HG02973 (cell line): ENCODE results near the gene UBAP1L.
"Not testable (repeated sequence)": the region's sequence is repeated elsewhere in the genome, so short reads cannot be mapped to it uniquely, and the experiment has no call there.

Experiments
- ATAC-seq: cut with Tn5 transposase; IDR thresholded peaks from one replicate; pipeline ENCODE4 v1.9.1; 2021; ENCODE audit warnings: moderate library complexity; ENCODE audit not compliant: unreplicated experiment

Gene UBAP1L

GRCh38 chr15:65100442-65100841, 14.6 kb downstream of the UBAP1L start:
- no peak for ATAC-seq

DNA sequence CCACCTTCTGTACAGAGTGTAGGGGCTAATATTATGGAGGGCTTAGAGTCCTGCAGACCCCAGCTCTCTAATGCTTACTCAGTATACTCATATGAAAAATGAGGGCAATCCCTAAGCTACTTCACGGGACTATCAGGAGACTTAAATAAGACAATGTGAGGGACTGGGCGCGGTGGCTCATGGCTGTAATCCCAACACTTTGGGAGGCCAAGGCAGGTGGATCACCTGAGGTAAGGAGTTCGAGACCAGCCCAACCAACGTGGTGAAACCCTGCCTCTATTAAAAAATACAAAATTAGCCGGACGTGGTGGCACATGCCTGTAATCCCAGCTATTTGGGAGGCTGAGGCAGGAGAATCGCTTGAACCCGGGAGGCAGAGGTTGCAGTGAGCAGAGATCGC, 15.2 kb downstream of the UBAP1L start:
- not testable (repeated sequence) for ATAC-seq

DNA sequence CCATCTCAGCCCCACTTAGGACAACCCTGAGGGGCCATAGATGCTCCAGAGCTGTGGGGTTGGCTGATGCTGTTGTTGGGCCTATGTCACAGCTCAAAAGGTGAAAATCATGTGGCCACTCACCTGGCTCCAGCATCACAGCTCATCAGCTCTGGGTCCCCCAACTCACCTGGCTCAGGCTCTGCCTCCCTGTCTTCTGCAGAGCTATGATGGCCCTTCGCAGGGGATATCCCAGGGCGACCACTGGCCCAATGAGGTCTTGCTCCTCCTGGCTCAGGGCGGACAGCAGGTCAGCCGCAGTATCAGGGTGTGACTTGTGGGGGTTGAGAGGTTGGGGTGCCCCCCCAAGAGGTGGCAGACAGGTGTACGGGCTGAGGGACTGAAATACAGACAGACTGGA, 15.7 kb downstream of the UBAP1L start:
- no peak for ATAC-seq

DNA sequence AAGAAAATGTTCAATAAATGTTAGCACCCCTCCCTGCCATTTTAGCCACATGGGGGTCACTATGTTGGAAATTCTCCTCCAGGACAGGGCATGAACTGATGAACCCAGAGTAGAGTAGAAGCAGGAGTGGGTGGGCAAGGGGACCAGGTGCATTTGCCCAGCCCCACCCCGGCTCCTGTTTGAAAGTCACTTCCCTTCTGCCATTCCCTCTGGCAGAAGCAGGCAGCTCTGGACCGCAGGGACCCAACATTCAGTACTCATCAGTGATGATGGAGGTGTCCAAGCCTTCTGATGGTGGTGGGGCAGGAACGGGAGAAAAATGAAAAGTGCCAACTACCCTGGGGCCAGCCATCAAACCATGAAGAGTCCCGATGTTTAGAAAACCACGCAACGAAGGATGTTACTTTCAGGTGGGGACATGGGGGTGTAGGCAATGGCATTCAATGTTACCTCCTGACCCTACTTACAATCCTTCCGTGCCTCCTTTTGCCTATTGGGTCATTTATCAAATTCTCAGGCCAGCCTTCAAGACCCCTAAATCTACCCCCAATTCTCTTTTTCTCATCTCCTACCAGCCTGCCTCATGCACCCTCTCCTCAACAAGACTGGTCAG, 17.2 kb downstream of the UBAP1L start:
- no peak for ATAC-seq

- ATAC-seq = no peak
Observed at GRCh38 chr15:65096481-65097385, 18.3 kb downstream of the UBAP1L start.

DNA sequence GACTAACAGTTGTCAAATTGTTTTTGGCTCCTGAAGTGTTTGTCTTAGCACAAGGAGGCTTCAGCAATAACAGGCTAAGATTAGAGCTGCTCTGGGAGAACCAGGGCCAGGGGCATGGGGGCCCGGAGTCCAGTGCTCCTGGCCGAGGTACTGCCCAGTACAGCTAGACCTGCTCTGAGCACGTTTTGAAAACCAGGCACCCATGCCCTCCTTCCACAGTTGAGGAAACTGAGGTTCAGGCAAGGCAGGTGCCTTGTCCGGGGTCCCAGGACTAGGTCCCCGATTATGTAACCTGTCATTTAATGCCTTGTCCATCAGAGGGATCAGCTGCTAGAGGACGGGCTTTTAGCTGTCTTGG, 19.3 kb downstream of the UBAP1L start:
- ATAC-seq = no peak

DNA sequence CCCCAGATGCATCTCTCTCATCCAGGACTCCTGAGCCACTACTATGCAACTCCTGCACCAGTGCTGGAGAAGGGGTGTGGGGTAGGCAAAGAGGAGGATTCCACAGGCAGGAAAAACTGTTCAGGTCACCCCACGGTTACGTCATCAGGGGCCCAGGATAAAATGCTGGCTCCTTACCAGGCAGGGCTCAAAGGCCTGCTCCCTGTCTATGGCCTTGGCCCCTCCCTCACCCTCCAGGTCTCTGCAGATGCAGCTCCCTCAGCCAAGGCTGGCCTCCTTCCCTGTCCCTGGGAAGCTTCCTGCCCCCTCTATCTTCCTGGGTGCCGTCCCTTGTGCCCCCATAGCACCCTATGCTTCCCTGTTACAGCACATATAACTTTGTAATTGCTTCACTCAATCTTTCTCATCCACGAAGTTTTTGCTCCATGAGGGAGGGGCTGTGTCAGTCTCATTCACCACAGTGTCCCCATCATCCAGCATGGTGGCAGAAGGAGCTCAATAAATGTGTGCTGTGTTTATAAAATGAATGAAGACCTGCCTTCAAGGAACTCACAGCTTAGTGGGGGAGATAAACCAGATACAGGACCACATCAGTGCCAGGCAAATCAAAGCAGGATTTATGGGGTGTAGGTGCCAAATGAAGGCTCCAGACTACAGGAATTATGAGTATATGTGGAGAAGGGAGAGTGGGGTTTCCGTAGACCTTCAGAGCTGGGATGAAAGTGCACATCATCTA, 19.8 kb downstream of the UBAP1L start:
- ATAC-seq = no peak

DNA sequence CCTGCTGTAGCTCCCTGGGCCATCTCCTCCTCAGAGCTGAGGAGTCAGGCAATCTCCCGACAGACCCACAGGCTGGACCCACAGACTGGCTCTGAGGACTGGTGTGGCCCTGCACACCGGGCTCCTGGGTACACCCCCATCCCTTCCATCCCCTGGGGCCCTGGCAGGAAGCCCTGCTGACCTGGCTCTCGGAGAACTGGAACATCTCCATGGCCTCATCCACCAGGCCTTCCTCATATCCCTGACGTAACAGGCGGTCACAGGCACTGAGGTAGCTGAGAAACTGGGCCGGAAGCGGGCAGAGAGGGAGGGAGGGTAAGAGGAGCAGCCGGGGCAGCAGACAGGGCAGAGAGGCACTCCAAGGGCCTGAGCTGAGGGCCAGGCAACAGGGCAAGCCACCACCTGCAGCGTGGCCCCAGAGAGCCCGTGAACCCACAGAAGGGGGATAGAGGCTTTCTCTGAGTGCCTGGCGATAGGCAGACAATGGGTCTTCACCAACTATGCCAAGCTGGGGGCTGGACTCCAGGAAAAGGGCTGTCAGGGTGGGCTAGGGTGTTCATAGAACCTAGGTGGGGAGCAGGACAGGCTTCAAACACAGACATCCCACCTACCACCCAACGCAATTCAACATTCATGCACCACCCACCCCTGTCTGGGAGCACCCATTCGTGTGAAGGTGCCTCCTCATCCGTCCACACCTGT, 20.6 kb downstream of the UBAP1L start:
- ATAC-seq = no peak

- ATAC-seq = not testable (repeated sequence)
Observed at GRCh38 chr15:65093793-65094170, 21.2 kb downstream of the UBAP1L start.

- no peak for ATAC-seq
Observed at GRCh38 chr15:65092911-65093792, 21.8 kb downstream of the UBAP1L start.

DNA sequence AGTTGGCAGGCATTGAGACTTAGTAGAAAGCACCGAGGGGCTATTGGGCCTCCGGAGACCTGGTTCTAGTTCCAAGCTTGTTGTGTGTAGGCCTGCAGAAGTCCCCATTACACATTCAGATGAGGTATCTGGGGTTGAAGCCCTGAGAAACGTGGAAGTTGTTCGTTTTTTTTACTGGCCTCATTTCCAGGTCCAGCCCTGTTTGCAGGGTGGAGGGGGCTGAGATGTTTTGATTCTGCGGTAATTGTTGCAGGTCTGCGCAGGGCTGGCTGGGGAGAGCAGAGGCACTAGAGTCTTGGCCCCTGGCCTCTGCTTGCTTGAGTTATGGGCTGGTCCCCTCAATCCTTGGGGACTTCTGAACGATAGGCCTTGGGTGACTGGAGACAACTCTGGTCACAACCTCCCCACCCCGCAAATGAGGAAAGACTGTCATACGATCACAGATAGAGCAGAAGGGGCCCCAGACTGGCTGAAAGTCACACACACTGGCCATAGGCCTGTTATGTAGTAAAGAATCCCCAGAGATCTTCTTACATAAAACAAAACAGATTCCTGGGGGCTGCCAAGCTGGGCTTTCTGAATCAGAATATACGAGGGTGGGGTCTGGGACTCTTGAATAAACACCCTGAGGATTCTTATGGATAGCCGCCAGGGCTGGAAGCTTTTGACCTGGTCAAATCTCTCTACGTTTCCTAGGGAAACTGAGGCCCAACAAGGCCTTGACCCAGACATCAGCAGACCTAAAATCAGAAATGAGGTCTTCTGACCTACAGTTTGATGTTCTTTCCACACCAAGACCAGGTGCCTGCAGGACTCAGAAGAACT, 22.8 kb downstream of the UBAP1L start:
- ATAC-seq = no peak

DNA sequence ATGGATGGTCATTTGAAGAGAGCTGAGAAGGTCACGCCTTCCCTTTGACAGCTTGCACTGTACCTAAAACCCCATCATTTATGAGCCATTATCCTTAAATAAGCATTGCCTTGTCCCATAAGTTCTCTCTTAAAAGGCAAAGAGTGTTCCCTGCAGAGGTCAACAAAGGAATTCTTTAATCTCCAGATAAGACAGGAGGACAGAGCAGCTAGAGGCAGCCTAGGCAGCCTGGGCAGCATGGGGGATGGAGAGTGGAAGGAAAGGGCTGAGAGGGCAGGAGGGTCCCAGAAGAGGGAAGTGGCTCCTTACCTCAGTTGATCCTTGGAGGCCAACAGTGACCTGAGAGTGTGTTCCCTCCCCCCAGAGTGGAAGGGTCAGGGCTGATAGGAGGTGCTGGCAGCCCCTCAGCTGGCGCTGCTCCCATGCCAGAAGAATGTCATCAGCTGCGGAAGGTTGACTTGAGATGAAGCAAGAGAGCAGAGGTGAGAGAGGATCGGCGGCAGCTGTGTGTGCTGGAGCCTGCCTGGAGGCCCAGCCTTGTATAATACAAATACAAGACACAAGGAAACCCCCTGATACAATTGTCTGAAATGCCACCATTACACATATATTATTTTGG, 25.7 kb downstream of the UBAP1L start:
- ATAC-seq = no peak

GRCh38 chr15:65088643-65089021, 26.4 kb downstream of the UBAP1L start:
- no peak for ATAC-seq

DNA sequence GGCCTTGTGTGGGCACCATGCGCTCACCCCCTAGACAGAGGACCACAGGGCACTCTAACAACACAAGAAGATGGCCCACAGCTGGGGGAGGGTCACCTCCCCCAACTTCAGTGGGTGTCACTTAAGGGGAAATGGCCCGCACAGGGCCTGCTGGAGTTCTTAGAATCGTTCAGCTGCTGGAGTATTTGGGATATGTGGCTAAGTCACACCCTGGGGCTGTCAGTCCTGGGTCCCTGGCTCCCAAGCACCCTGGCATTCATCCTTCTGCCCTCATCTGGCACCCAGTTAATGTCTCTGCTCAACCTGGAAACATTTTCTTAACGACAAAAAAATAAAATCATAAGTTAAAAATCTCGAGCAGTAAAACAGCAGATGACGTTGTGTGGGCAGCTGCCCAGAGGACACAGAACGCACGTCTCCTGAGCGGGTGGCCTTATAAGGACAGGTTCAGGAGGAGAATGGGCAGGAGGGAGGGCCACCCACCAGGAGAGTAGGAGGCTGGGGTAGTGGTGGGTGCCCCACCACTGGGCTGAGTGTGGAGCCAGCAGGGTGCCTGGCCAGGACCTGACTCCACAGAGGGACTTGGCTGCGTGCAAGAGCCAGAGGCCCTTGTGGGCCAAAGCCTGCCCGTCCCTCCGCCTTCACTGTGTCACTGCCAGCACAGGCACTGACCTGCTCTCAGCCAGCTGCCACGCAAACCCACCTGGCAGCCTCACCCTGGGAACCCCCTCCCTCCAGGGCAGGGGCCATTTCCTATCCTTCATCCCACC, 26.9 kb downstream of the UBAP1L start:
- ATAC-seq = no peak

DNA sequence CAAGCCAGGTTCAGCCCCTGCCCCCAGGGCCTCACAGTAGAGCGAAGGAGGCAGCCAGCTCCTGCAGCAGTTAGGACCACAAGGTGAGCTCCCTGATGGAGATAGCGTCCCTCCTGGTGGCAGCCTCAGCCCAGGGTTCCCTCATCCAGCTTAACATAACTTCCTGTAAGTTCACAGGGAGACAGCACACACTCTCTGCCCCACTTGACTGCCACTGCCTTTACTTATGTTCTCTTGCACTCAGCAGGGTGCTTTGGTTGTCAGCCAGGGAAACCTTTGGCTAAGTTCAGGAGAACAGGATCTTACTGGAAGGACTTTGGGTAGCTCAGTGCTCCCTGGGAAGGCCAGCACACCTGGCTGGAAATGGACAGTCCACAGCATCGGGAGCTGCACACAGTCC, 27.6 kb downstream of the UBAP1L start:
- no peak for ATAC-seq

DNA sequence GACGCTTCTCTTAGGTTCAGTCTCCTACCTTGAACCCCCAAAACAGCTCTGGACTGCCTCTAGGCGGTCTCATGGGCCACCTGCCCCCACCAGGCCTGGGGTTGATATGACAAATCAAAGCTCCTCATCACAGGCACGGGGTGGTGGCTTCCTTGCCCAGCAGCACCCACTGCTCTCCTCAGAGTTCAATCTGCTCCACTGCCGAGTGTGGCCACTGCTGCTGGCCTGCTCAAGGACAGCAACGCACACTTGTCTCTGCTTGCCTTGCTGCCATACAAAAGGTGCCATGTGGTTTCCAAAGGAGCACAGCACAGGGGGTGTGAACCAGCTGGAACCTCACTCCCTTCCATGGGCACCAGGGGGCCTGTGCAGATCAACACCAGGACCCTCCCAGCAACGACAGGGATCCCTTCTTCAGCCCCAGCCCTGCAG, 28.3 kb downstream of the UBAP1L start:
- no peak for ATAC-seq

- no peak for ATAC-seq
Observed at GRCh38 chr15:65085990-65086679, 28.9 kb downstream of the UBAP1L start.
